GM12801 (cell line): ENCODE results near the gene ATG7.

Source experiments
- TF ChIP-seq, protein P1 (sequence below): IDR thresholded peaks from one replicate; pipeline ENCODE4 v1.5.1; 2011; ENCODE audit warnings: control low read depth; ENCODE audit not compliant: insufficient read length; ENCODE audit errors: extremely low read depth

The ATG7 gene

GRCh38 chr3:11423868-11424267 lies 151.7 kb downstream of the ATG7 start:
- TF ChIP-seq, protein P1, sequence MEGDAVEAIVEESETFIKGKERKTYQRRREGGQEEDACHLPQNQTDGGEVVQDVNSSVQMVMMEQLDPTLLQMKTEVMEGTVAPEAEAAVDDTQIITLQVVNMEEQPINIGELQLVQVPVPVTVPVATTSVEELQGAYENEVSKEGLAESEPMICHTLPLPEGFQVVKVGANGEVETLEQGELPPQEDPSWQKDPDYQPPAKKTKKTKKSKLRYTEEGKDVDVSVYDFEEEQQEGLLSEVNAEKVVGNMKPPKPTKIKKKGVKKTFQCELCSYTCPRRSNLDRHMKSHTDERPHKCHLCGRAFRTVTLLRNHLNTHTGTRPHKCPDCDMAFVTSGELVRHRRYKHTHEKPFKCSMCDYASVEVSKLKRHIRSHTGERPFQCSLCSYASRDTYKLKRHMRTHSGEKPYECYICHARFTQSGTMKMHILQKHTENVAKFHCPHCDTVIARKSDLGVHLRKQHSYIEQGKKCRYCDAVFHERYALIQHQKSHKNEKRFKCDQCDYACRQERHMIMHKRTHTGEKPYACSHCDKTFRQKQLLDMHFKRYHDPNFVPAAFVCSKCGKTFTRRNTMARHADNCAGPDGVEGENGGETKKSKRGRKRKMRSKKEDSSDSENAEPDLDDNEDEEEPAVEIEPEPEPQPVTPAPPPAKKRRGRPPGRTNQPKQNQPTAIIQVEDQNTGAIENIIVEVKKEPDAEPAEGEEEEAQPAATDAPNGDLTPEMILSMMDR: no peak

GRCh38 chr3:11424277-11424676 lies 152.1 kb downstream of the ATG7 start:
- TF ChIP-seq, protein P1: no peak

DNA sequence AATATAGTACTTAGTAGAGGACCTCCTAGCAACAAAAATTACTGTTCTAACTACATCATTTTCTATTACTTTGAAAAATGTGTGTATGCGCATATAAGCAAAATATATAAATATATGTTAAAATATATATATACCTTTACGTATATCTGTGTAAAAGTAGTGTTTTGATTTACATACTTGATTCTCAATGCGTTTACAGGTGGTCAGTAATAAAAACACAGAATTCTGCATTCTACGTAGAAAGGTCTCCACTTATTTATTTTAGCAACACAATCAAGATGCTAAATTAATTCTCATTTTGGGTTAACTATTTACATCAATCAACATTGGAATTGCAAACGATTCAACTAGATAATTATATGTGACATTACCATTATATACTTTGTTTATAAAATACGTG lies 158.0 kb downstream of the ATG7 start:
- TF ChIP-seq, protein P1: no peak

- TF ChIP-seq, protein P1: no peak
These were observed 158.4 kb downstream of the ATG7 start for GRCh38 chr3:11430624-11431023.

GRCh38 chr3:11431319-11431718 lies 159.1 kb downstream of the ATG7 start:
- TF ChIP-seq, protein P1: no peak

- TF ChIP-seq, protein P1: no peak
These were observed 161.9 kb downstream of the ATG7 start for GRCh38 chr3:11434017-11434526.

GRCh38 chr3:11434563-11435096 lies 162.4 kb downstream of the ATG7 start:
- TF ChIP-seq, protein P1: no peak
